NCI-H510A (cell line): ENCODE measurements around the gene SF3A1.

Experiments used
- DNase-seq: peaks from one replicate; lab custom pipeline; 2025; lab: John Stamatoyannopoulos, UW

SF3A1 gene

GRCh38 chr22:30386960-30387827, 30.5 kb upstream of the SF3A1 start, which contains the start of gene RNF215:
TSS of gene RNF215 (minus strand) at chr22:30387411. CDS start at chr22:30387313, 98 bp downstream.
- no peak for DNase-seq

- no peak for DNase-seq
These were observed 29.9 kb upstream of the SF3A1 start for GRCh38 chr22:30386608-30386959.

- no peak for DNase-seq
These were observed 29.2 kb upstream of the SF3A1 start for GRCh38 chr22:30385942-30386341.

- DNase-seq = no peak
These were observed 26.4 kb upstream of the SF3A1 start for GRCh38 chr22:30383061-30383460.

GRCh38 chr22:30382340-30382739, 25.6 kb upstream of the SF3A1 start:
- DNase-seq = no peak

GRCh38 chr22:30381264-30381663, 24.6 kb upstream of the SF3A1 start:
- no peak for DNase-seq

- no peak for DNase-seq
These were observed 23.3 kb upstream of the SF3A1 start for GRCh38 chr22:30380011-30380410.

- no peak for DNase-seq
These were observed 18.7 kb upstream of the SF3A1 start for GRCh38 chr22:30375312-30375849.

GRCh38 chr22:30373331-30374325, 16.9 kb upstream of the SF3A1 start:
- no peak for DNase-seq

- no peak for DNase-seq
These were observed 16.2 kb upstream of the SF3A1 start for GRCh38 chr22:30372915-30373314.

GRCh38 chr22:30371981-30372380, 15.3 kb upstream of the SF3A1 start:
- peak; percentile 46 for DNase-seq

- no peak for DNase-seq
These were observed 14.6 kb upstream of the SF3A1 start for GRCh38 chr22:30371321-30371720.

GRCh38 chr22:30370641-30371230, 14.0 kb upstream of the SF3A1 start:
- no peak for DNase-seq

GRCh38 chr22:30368420-30368819, 11.7 kb upstream of the SF3A1 start:
- DNase-seq = no peak

GRCh38 chr22:30365891-30366290, 9.2 kb upstream of the SF3A1 start:
- no peak for DNase-seq

GRCh38 chr22:30362651-30363281, 6.1 kb upstream of the SF3A1 start:
- no peak for DNase-seq

- DNase-seq = no peak
These were observed 5.4 kb upstream of the SF3A1 start for GRCh38 chr22:30361916-30362650.

GRCh38 chr22:30358541-30358940, 1.8 kb upstream of the SF3A1 start:
- no peak for DNase-seq

GRCh38 chr22:30357650-30358215, 1.0 kb upstream of the SF3A1 start:
- no peak for DNase-seq

- DNase-seq = no peak
These were observed 509 bp upstream of the SF3A1 start for GRCh38 chr22:30357236-30357570.

GRCh38 chr22:30354644-30355043, 2.0 kb downstream of the SF3A1 start:
- DNase-seq = no peak
